Activated CD4-positive, alpha-beta T cell treated with anti-CD3 and anti-CD28 coated beads, Interleukin-2, amount 10 ng/mL, durations not matched to agents 24 days and 14 days (primary cell): ENCODE measurements around the gene NAT10. TPM values are rescaled to one million over a fixed set of nuclear protein-coding genes. Genes with fewer than 3 reads are reported as not detected.
"Not testable (repeated sequence)": the region's sequence is repeated elsewhere in the genome, so short reads cannot be mapped to it uniquely, and the experiment has no call there.

Source experiments
- DNase-seq: peaks from one replicate; pipeline ENCODE4 v3.0.0; 2022
- H3K27ac Mint-ChIP-seq: one replicate; pipeline ENCODE4 v1.8.0; 2022; ENCODE audit warnings: mild to moderate bottlenecking, mixed read lengths
- H3K27me3 Mint-ChIP-seq: one replicate; pipeline ENCODE4 v1.8.0; 2022; ENCODE audit warnings: mixed read lengths
- H3K36me3 Mint-ChIP-seq: one replicate; pipeline ENCODE4 v1.8.0; 2022; ENCODE audit warnings: low read depth, mild to moderate bottlenecking, mixed read lengths
- H3K4me1 Mint-ChIP-seq: one replicate; pipeline ENCODE4 v1.8.0; 2021; ENCODE audit warnings: mixed read lengths
- H3K4me3 Mint-ChIP-seq: one replicate; pipeline ENCODE4 v1.8.0; 2022; ENCODE audit warnings: mild to moderate bottlenecking, moderate library complexity, mixed read lengths
- H3K9me3 Mint-ChIP-seq: one replicate; pipeline ENCODE4 v1.8.0; 2021; ENCODE audit warnings: mixed read lengths
- intact Hi-C: fragments of 100-400 bp; cut with micrococcal nuclease; formaldehyde crosslinking; loops from one replicate; pipeline ENCODE4 v1.15.1; 2023
- total RNA-seq: library from RNA; stranded (reverse); gene quantifications from 2 replicates; pipeline ENCODE4 v1.2.3, GENCODE V29; 2022

The NAT10 gene
- 162 and 169 TPM in 2 replicates for total RNA-seq

GRCh38 chr11:34105079-34105956, at the start of gene NAT10:
Gene NAT10, plus strand, starts transcription at chr11:34105629. Its CDS starts 2,597 bp downstream, at chr11:34108226.
- DNase-seq: peak; percentile 99
- peaks cover 47% of the 10 kb centered on the region for H3K4me1 Mint-ChIP-seq
- H3K4me3 Mint-ChIP-seq: peak within 1 kb of the TSS; percentile 97
- H3K36me3 Mint-ChIP-seq: peaks cover 46% of the 10 kb centered on the region
- intact Hi-C loops: loop anchor here (1.0 kb wide), 5 partner anchors 52 to 811 kb away; partner anchors contain the start of genes APIP and PDHX
- peak within 1 kb of the TSS; percentile 90 for H3K27ac Mint-ChIP-seq
- peaks cover 3% of the 10 kb centered on the region for H3K27me3 Mint-ChIP-seq
- H3K9me3 Mint-ChIP-seq: no peaks in the 10 kb centered on the region

GRCh38 chr11:34056672-34057071, 48.8 kb upstream of the NAT10 start:
- no peak for DNase-seq
- intact Hi-C loops: no loop called here
- Mint-ChIP-seq H3K4me3 (no peak overlapping the region), H3K36me3 (peaks cover 39% of the 10 kb centered on the region), H3K9me3 (no peaks in the 10 kb centered on the region), H3K4me1 (peaks cover 30% of the 10 kb centered on the region), H3K27ac (no peak overlapping the region), H3K27me3 (no peaks in the 10 kb centered on the region)

GRCh38 chr11:34063061-34063795, 42.2 kb upstream of the NAT10 start:
- Mint-ChIP-seq H3K27me3 (no peaks in the 10 kb centered on the region), H3K4me3 (no peak overlapping the region), H3K9me3 (no peaks in the 10 kb centered on the region), H3K27ac (peak overlapping the region; percentile 51), H3K36me3 (peaks cover 46% of the 10 kb centered on the region), H3K4me1 (peaks cover 47% of the 10 kb centered on the region)
- DNase-seq: no peak
- intact Hi-C loops: no loop called here

- Mint-ChIP-seq H3K36me3 (peaks cover 43% of the 10 kb centered on the region), H3K27ac (peak overlapping the region; percentile 25), H3K27me3 (no peaks in the 10 kb centered on the region), H3K4me1 (peaks cover 40% of the 10 kb centered on the region), H3K4me3 (no peak overlapping the region), H3K9me3 (no peaks in the 10 kb centered on the region)
- DNase-seq: no peak
- intact Hi-C loops: no loop called here
Measured at GRCh38 chr11:34064291-34064690, 41.1 kb upstream of the NAT10 start.

GRCh38 chr11:34065505-34066203, 39.8 kb upstream of the NAT10 start:
- no peak overlapping the region for H3K4me3 Mint-ChIP-seq
- no peaks in the 10 kb centered on the region for H3K9me3 Mint-ChIP-seq
- intact Hi-C loops: no loop called here
- H3K36me3 Mint-ChIP-seq: peaks cover 38% of the 10 kb centered on the region
- no peak overlapping the region for H3K27ac Mint-ChIP-seq
- peaks cover 39% of the 10 kb centered on the region for H3K4me1 Mint-ChIP-seq
- DNase-seq: no peak
- no peaks in the 10 kb centered on the region for H3K27me3 Mint-ChIP-seq

- H3K9me3 Mint-ChIP-seq, DNase-seq, H3K27ac Mint-ChIP-seq: not testable (repeated sequence)
Measured at GRCh38 chr11:34066766-34067165, 38.7 kb upstream of the NAT10 start.

GRCh38 chr11:34067383-34068065, 37.9 kb upstream of the NAT10 start:
- DNase-seq: no peak
- peaks cover 47% of the 10 kb centered on the region for H3K36me3 Mint-ChIP-seq
- H3K27ac Mint-ChIP-seq: no peak overlapping the region
- intact Hi-C loops: loop anchor here (2.0 kb wide), 1 partner anchor 15 kb away; no protein-coding TSS in a partner anchor
- H3K4me3 Mint-ChIP-seq: no peak overlapping the region
- no peaks in the 10 kb centered on the region for H3K27me3 Mint-ChIP-seq
- no peaks in the 10 kb centered on the region for H3K9me3 Mint-ChIP-seq
- H3K4me1 Mint-ChIP-seq: peaks cover 43% of the 10 kb centered on the region

More at GRCh38 chr11:34066766-34067165, 38.7 kb upstream of the NAT10 start:
- peaks cover 45% of the 10 kb centered on the region for H3K4me1 Mint-ChIP-seq
- intact Hi-C loops, H3K4me3 Mint-ChIP-seq, H3K27me3 Mint-ChIP-seq: not testable (repeated sequence)
- H3K36me3 Mint-ChIP-seq: peaks cover 47% of the 10 kb centered on the region

- DNase-seq: no peak
- Mint-ChIP-seq H3K27me3 (no peaks in the 10 kb centered on the region), H3K9me3 (no peaks in the 10 kb centered on the region), H3K27ac (no peak overlapping the region), H3K4me1 (peaks cover 42% of the 10 kb centered on the region), H3K4me3 (no peak overlapping the region), H3K36me3 (peaks cover 47% of the 10 kb centered on the region)
- intact Hi-C loops: loop anchor here (2.0 kb wide), 1 partner anchor 15 kb away; no protein-coding TSS in a partner anchor
Measured at GRCh38 chr11:34068111-34068510, 37.3 kb upstream of the NAT10 start.

GRCh38 chr11:34071306-34071705, 34.1 kb upstream of the NAT10 start:
- H3K4me3 Mint-ChIP-seq, DNase-seq, H3K9me3 Mint-ChIP-seq, H3K27ac Mint-ChIP-seq, H3K27me3 Mint-ChIP-seq, intact Hi-C loops: not testable (repeated sequence)
- Mint-ChIP-seq H3K36me3 (peaks cover 52% of the 10 kb centered on the region), H3K4me1 (peaks cover 39% of the 10 kb centered on the region)

- Mint-ChIP-seq H3K27ac (no peak overlapping the region), H3K4me3 (no peak overlapping the region), H3K9me3 (no peaks in the 10 kb centered on the region), H3K36me3 (peaks cover 52% of the 10 kb centered on the region), H3K4me1 (peaks cover 37% of the 10 kb centered on the region), H3K27me3 (no peaks in the 10 kb centered on the region)
- no peak for DNase-seq
- intact Hi-C loops: no loop called here
Measured at GRCh38 chr11:34072041-34072440, 33.4 kb upstream of the NAT10 start.

GRCh38 chr11:34072832-34073231, 32.6 kb upstream of the NAT10 start:
- H3K27me3 Mint-ChIP-seq: no peaks in the 10 kb centered on the region
- peaks cover 33% of the 10 kb centered on the region for H3K4me1 Mint-ChIP-seq
- H3K4me3 Mint-ChIP-seq: no peak overlapping the region
- H3K36me3 Mint-ChIP-seq: peaks cover 56% of the 10 kb centered on the region
- DNase-seq: no peak
- H3K27ac Mint-ChIP-seq: no peak overlapping the region
- intact Hi-C loops: no loop called here
- H3K9me3 Mint-ChIP-seq: no peaks in the 10 kb centered on the region

GRCh38 chr11:34074391-34074790, 31.0 kb upstream of the NAT10 start:
- H3K4me1 Mint-ChIP-seq: peaks cover 32% of the 10 kb centered on the region
- no peaks in the 10 kb centered on the region for H3K27me3 Mint-ChIP-seq
- peak overlapping the region; percentile 54 for H3K27ac Mint-ChIP-seq
- intact Hi-C loops: no loop called here
- H3K36me3 Mint-ChIP-seq: peaks cover 62% of the 10 kb centered on the region
- no peaks in the 10 kb centered on the region for H3K9me3 Mint-ChIP-seq
- no peak for DNase-seq
- no peak overlapping the region for H3K4me3 Mint-ChIP-seq

GRCh38 chr11:34075178-34075820, 30.1 kb upstream of the NAT10 start:
- peaks cover 26% of the 10 kb centered on the region for H3K4me1 Mint-ChIP-seq
- intact Hi-C loops: no loop called here
- peak overlapping the region; percentile 23 for H3K27ac Mint-ChIP-seq
- H3K9me3 Mint-ChIP-seq: no peaks in the 10 kb centered on the region
- no peaks in the 10 kb centered on the region for H3K27me3 Mint-ChIP-seq
- no peak overlapping the region for H3K4me3 Mint-ChIP-seq
- H3K36me3 Mint-ChIP-seq: peaks cover 67% of the 10 kb centered on the region
- no peak for DNase-seq
